HCT116 (cell line): ENCODE data around the gene GSK3A.

Experiments used
- CTCF ChIP-seq, 3 experiments: fragments of 200-600 bp in 1 of 3; sonication (generic) in 1 of 3; IDR thresholded peaks in 2 of 3; conservative IDR thresholded peaks in 1 of 3; 2 replicates each; pipeline ENCODE4 v1.5.1; 2012 to 2017; ENCODE audit warnings: low read depth in 2 of 3, low read length in 2 of 3, antibody characterized with exemption in 1 of 3, borderline replicate concordance in 1 of 3, control low read depth in 1 of 3, mild to moderate bottlenecking in 1 of 3, mixed read lengths in 1 of 3, mixed run types in 1 of 3, moderate library complexity in 1 of 3; ENCODE audit not compliant: insufficient read depth in 1 of 3
- EZH2 ChIP-seq: fragments of 200-600 bp; sonication (generic); IDR thresholded peaks from 2 replicates; pipeline ENCODE4 v1.6.1; 2017; ENCODE audit warnings: antibody characterized with exemption, mixed run types
- MAX ChIP-seq: IDR thresholded peaks from 2 replicates; pipeline ENCODE4 v1.6.1; 2012
- POLR2A ChIP-seq: IDR thresholded peaks from 2 replicates; pipeline ENCODE4 v1.7.0; 2011; ENCODE audit warnings: borderline replicate concordance; ENCODE audit not compliant: insufficient read depth, insufficient read length; ENCODE audit errors: extremely low read depth
- POLR2AphosphoS5 ChIP-seq: IDR thresholded peaks from 2 replicates; pipeline ENCODE4 v1.6.1; 2011; ENCODE audit warnings: mild to moderate bottlenecking, low read depth, low read length, moderate library complexity
- SP1 ChIP-seq: IDR thresholded peaks from 2 replicates; pipeline ENCODE4 v1.6.1; 2012; ENCODE audit warnings: low read depth

- TF ChIP-seq POLR2A = no peak
- TF ChIP-seq MAX = no peak
- TF ChIP-seq POLR2AphosphoS5 = no peak
- no peak for TF ChIP-seq SP1
- no peak for TF ChIP-seq EZH2
- TF ChIP-seq CTCF (IDR thresholded peaks at IDR 0.05 in 2 of 3, conservative IDR thresholded peaks at IDR 0.05 in 1 of 3; ENCODE audit: borderline replicate concordance in 1 of 3, insufficient read depth in 1 of 3, low read depth in 2 of 3, low read length in 2 of 3) = no peak
Observed at GRCh38 chr19:42228641-42229040, 13.8 kb downstream of the GSK3A start.
